IPS-11a (cell line): ENCODE data around the gene CA10.

Experiments
- H3K4me3 ChIP-seq: one replicate; pipeline ENCODE4 v1.5.1; 2013; ENCODE audit warnings: low read depth, low read length, control low read depth

The CA10 gene

GRCh38 chr17:51611585-51611984, 546.9 kb downstream of the CA10 start:
- H3K4me3 ChIP-seq, result no peak overlapping the region

- no peak overlapping the region for H3K4me3 ChIP-seq
Observed at GRCh38 chr17:51610834-51611233, 547.7 kb downstream of the CA10 start.

GRCh38 chr17:51610155-51610554, 548.4 kb downstream of the CA10 start:
- no peak overlapping the region for H3K4me3 ChIP-seq

- H3K4me3 ChIP-seq, result no peak overlapping the region
Observed at GRCh38 chr17:51608251-51608933, 550.1 kb downstream of the CA10 start.

GRCh38 chr17:51607512-51607911, 551.0 kb downstream of the CA10 start:
- H3K4me3 ChIP-seq, result no peak overlapping the region

- no peak overlapping the region for H3K4me3 ChIP-seq
Observed at GRCh38 chr17:51604299-51605020, 554.1 kb downstream of the CA10 start.

- no peak overlapping the region for H3K4me3 ChIP-seq
Observed at GRCh38 chr17:51601622-51602261, 556.8 kb downstream of the CA10 start.

GRCh38 chr17:51598824-51599223, 559.7 kb downstream of the CA10 start:
- no peak overlapping the region for H3K4me3 ChIP-seq

- no peak overlapping the region for H3K4me3 ChIP-seq
Observed at GRCh38 chr17:51597345-51597744, 561.2 kb downstream of the CA10 start.

- H3K4me3 ChIP-seq, result no peak overlapping the region
Observed at GRCh38 chr17:51595826-51596398, 562.6 kb downstream of the CA10 start.

GRCh38 chr17:51590071-51590656, 568.4 kb downstream of the CA10 start:
- no peak overlapping the region for H3K4me3 ChIP-seq

- no peak overlapping the region for H3K4me3 ChIP-seq
Observed at GRCh38 chr17:51588063-51588462, 570.5 kb downstream of the CA10 start.

GRCh38 chr17:51587516-51587915, 571.0 kb downstream of the CA10 start:
- H3K4me3 ChIP-seq, result no peak overlapping the region

- no peak overlapping the region for H3K4me3 ChIP-seq
Observed at GRCh38 chr17:51585514-51586104, 572.9 kb downstream of the CA10 start.

GRCh38 chr17:51580869-51581268, 577.6 kb downstream of the CA10 start:
- H3K4me3 ChIP-seq, result no peak overlapping the region
